Measurements from ENCODE around the gene TMEM139. TPM values are rescaled to one million over a fixed set of nuclear protein-coding genes. Genes with fewer than 3 reads are reported as not detected.
"Not testable (repeated sequence)": the region's sequence is repeated elsewhere in the genome, so short reads cannot be mapped to it uniquely, and the experiment has no call there.

TMEM139 gene
- total RNA-seq, 6 experiments from 2014 or later = 0.25 TPM; not detected in 5

GRCh38 chr7:143259765-143260164 is 25.0 kb upstream of the TMEM139 start:
- peaks cover 4% of the 10 kb centered on the region; the same call in 1 of the 2 replicates for H3K36me3 Mint-ChIP-seq (ENCODE audit: low read depth)
- peaks cover 26% of the 10 kb centered on the region for H3K4me1 Mint-ChIP-seq (ENCODE audit: low read depth)
- no peaks in the 10 kb centered on the region for H3K9me3 Mint-ChIP-seq
- TF ChIP-seq CTCF (IDR thresholded peaks at IDR 0.05) = no peak
- no peak overlapping the region for H3K27ac Mint-ChIP-seq
- DNase-seq = no peak
- no peak overlapping the region for H3K4me3 Mint-ChIP-seq
- H3K27me3 Mint-ChIP-seq (ENCODE audit: insufficient read depth) = peaks cover 10% of the 10 kb centered on the region

- H3K4me3 Mint-ChIP-seq = peak overlapping the region; percentile 6; the same call in 1 of the 2 replicates
- H3K27ac Mint-ChIP-seq = no peak overlapping the region
- TF ChIP-seq CTCF (IDR thresholded peaks at IDR 0.05) = no peak
- H3K27me3 Mint-ChIP-seq (ENCODE audit: insufficient read depth) = peaks cover 2% of the 10 kb centered on the region; the same call in 1 of the 2 replicates
- peaks cover 27% of the 10 kb centered on the region for H3K4me1 Mint-ChIP-seq (ENCODE audit: low read depth)
- peaks cover 11% of the 10 kb centered on the region; the same call in 1 of the 2 replicates for H3K36me3 Mint-ChIP-seq (ENCODE audit: low read depth)
- no peaks in the 10 kb centered on the region for H3K9me3 Mint-ChIP-seq
- no peak for DNase-seq
These were observed 22.9 kb upstream of the TMEM139 start for GRCh38 chr7:143261901-143262300.

GRCh38 chr7:143263266-143264195 is 21.2 kb upstream of the TMEM139 start, which contains the start of gene GSTK1:
GSTK1 (plus strand) TSS chr7:143263441; CDS start chr7:143263514, 73 bp downstream.
- peaks cover 27% of the 10 kb centered on the region for H3K4me1 Mint-ChIP-seq (ENCODE audit: low read depth)
- H3K4me3 Mint-ChIP-seq = peak within 1 kb of the TSS; percentile 98
- H3K36me3 Mint-ChIP-seq (ENCODE audit: low read depth) = peaks cover 11% of the 10 kb centered on the region; the same call in 1 of the 2 replicates
- H3K27me3 Mint-ChIP-seq (ENCODE audit: insufficient read depth) = no peaks in the 10 kb centered on the region
- peak; percentile 52 for DNase-seq
- no peaks in the 10 kb centered on the region for H3K9me3 Mint-ChIP-seq
- TF ChIP-seq CTCF (IDR thresholded peaks at IDR 0.05) = no peak
- H3K27ac Mint-ChIP-seq = peak within 1 kb of the TSS; percentile 78

GRCh38 chr7:143264196-143264568 is 20.6 kb upstream of the TMEM139 start:
- peaks cover 11% of the 10 kb centered on the region; the same call in 1 of the 2 replicates for H3K36me3 Mint-ChIP-seq (ENCODE audit: low read depth)
- not testable (repeated sequence) for H3K9me3 Mint-ChIP-seq; DNase-seq; H3K27me3 Mint-ChIP-seq (ENCODE audit: insufficient read depth)
- peaks cover 21% of the 10 kb centered on the region for H3K4me1 Mint-ChIP-seq (ENCODE audit: low read depth)
- H3K4me3 Mint-ChIP-seq = peak overlapping the region; percentile 98
- peak overlapping the region; percentile 78; the same call in 1 of the 2 replicates for H3K27ac Mint-ChIP-seq

GRCh38 chr7:143265017-143265693 is 19.6 kb upstream of the TMEM139 start:
- DNase-seq = no peak
- Mint-ChIP-seq H3K27me3 (ENCODE audit: insufficient read depth) (no peaks in the 10 kb centered on the region), H3K36me3 (ENCODE audit: low read depth) (peaks cover 11% of the 10 kb centered on the region; the same call in 1 of the 2 replicates), H3K9me3 (no peaks in the 10 kb centered on the region), H3K4me1 (ENCODE audit: low read depth) (peaks cover 20% of the 10 kb centered on the region), H3K27ac (no peak overlapping the region), H3K4me3 (no peak overlapping the region)
- no peak for TF ChIP-seq CTCF (IDR thresholded peaks at IDR 0.05)
